Spinal cord (tissue), 10 donors: Measurements from ENCODE around the gene COLGALT1. TPM values are rescaled to one million over a fixed set of nuclear protein-coding genes. Genes with fewer than 3 reads are reported as not detected.

Source experiments
- DNase-seq, 6 donors: peaks; one replicate each; pipeline versions ENCODE4 v3.0.0 to v3.0.0-alpha.2; 2013 to 2015; ENCODE audit warnings: low spot score in 6 of 6, low read depth in 4 of 6
- H3K27ac ChIP-seq: one replicate; pipeline ENCODE4 v1.5.1; 2013; ENCODE audit warnings: low read depth, low read length, control low read depth
- H3K27me3 ChIP-seq: one replicate; pipeline ENCODE4 v1.6.1; 2013; ENCODE audit warnings: low read length; ENCODE audit not compliant: control insufficient read depth, insufficient read depth
- H3K36me3 ChIP-seq: one replicate; pipeline ENCODE4 v1.6.1; 2013; ENCODE audit warnings: low read length; ENCODE audit not compliant: control insufficient read depth, insufficient read depth
- H3K4me1 ChIP-seq: one replicate; pipeline ENCODE4 v1.6.1; 2013; ENCODE audit warnings: low read length; ENCODE audit not compliant: control insufficient read depth, insufficient read depth
- H3K4me3 ChIP-seq: one replicate; pipeline ENCODE4 v1.5.1; 2013; ENCODE audit warnings: low read depth, low read length, control low read depth
- H3K9me3 ChIP-seq: one replicate; pipeline ENCODE4 v1.6.1; 2013; ENCODE audit warnings: low read length; ENCODE audit not compliant: control insufficient read depth, insufficient read depth
- WGBS: methylation state at CpG from one replicate; pipeline ENCODE4 v1.1.5; 2013; ENCODE audit warnings: missing lambda C conversion rate; ENCODE audit not compliant: insufficient coverage; 5-methylcytosine and 5-hydroxymethylcytosine counted together
- polyA plus RNA-seq, 2 donors: library from polyadenylated mRNA; unstranded; fragments of 120-200 nt; gene quantifications; one replicate each; pipeline ENCODE4 v1.2.1, GENCODE V29; 2013; ENCODE audit not compliant: insufficient read length in 2 of 2
- total RNA-seq, 2 donors: library from RNA; depleted of rRNA in 1 of 2; stranded (reverse); fragments of 120-200 nt in 1 of 2; fragments of >200 nt in 1 of 2; gene quantifications; one replicate each; pipeline versions ENCODE4 v1.2.3 to v1.2.4, GENCODE V29; 2013 to 2014
- donor health status: healthy.

Gene COLGALT1
- total and polyA plus RNA-seq, 4 donors, result 24.3 to 64.5 (median 39.8) TPM

DNA sequence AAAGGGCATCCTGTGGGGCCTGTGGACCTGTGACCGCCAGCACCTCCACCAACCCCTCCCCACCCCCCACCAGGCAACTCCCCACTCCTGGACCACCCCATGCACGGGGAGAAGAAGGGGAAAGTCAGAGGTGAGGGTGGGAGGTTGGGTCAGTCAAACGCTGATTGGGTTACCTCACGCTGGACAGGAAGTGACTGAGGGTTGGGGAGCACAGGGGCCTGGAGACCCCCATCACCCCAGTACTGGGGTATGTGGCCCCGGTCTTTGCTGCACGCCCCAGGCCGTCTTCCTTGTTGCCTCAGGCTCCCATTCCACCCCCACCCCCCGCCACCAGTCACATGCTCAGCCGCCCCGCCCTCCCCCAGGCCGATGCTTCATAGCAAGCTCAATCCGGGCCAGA is 59.0 kb downstream of the COLGALT1 start:
- no peak for DNase-seq
- WGBS, result 83% methylated on average over 3 of the region's 12 CpGs
- Histone ChIP-seq H3K9me3 (no peaks in the 10 kb centered on the region), H3K36me3 (peaks cover 52% of the 10 kb centered on the region), H3K4me1 (no peaks in the 10 kb centered on the region), H3K27ac (no peak overlapping the region), H3K4me3 (no peak overlapping the region), H3K27me3 (no peaks in the 10 kb centered on the region)

DNA sequence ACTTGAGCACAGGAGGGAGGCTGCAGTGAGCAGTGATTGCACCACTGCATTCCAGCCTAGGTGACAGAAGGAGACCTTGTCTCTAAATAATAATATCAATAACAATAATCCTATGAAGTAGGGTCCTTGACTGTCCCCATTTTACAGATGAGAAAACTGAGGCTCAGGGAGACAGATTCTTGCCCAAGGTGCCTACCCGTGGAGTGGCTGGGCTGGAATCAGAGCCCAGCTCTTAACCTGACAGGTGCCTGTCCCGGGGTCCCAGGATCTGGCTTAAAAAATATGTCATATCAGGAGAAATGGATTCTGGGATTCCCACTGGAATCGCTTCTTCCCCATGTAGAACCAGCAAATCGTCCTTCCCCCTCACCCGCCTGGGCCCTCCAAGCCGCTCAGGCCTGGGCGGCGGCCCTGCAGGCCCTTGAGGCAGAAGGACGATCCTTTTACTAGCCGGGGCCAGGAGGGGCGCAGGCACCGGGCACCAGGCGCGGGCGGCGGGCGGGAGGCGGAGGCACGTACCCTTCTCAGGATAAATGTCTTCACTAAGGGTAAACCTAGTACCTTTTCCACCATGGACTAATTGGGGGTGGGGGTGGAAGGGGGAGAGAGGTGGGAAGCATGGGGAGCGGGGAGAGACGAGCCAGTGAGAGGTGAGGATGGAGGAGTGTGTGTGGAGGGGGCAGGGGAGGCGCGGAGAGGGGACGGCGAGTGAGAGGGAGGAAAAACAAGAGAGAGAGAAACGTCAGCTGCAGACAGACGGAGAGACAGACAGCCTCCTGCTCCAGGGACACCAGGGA is 60.6 kb downstream of the COLGALT1 start:
- Histone ChIP-seq H3K4me1 (no peaks in the 10 kb centered on the region), H3K36me3 (peaks cover 50% of the 10 kb centered on the region), H3K27ac (no peak overlapping the region), H3K4me3 (peak overlapping the region; percentile 2), H3K27me3 (no peaks in the 10 kb centered on the region), H3K9me3 (no peaks in the 10 kb centered on the region)
- no peak for DNase-seq
- 34% methylated on average over 23 of the region's 27 CpGs for WGBS

DNA sequence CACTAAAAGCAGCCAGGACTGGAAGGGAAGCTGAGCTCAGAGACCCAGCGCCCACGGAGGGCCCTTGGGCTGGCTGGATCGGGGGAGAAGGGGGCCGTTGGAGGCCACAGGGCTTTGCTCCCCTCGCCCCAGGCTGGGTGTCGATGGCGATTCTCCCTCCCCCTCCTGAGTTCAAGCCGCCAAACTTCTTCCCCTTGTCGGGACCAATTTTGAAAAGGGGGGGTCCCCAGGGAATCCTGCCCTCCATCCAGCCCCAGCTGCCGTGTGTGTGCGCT is 61.2 kb downstream of the COLGALT1 start:
- Histone ChIP-seq H3K4me1 (no peaks in the 10 kb centered on the region), H3K9me3 (peaks cover under 1% of the 10 kb centered on the region), H3K27me3 (no peaks in the 10 kb centered on the region), H3K4me3 (peak overlapping the region; percentile 2), H3K27ac (no peak overlapping the region), H3K36me3 (peaks cover 53% of the 10 kb centered on the region)
- 50% methylated on average over 2 of the region's 11 CpGs for WGBS
- DNase-seq, result no peak

- Histone ChIP-seq H3K36me3 (peaks cover 56% of the 10 kb centered on the region), H3K27me3 (no peaks in the 10 kb centered on the region), H3K4me1 (no peaks in the 10 kb centered on the region), H3K27ac (no peak overlapping the region), H3K9me3 (peaks cover 5% of the 10 kb centered on the region), H3K4me3 (no peak overlapping the region)
- WGBS, result 72% methylated on average over 27 of the region's 28 CpGs
- no peak for DNase-seq
Observed at GRCh38 chr19:17616961-17617806, 61.7 kb downstream of the COLGALT1 start.

GRCh38 chr19:17617807-17618192 is 62.4 kb downstream of the COLGALT1 start:
- WGBS, result 87% methylated on average over 4 of the region's 7 CpGs

GRCh38 chr19:17618281-17618903 is 62.9 kb downstream of the COLGALT1 start:
- H3K9me3 ChIP-seq, result peaks cover 7% of the 10 kb centered on the region
- 100% methylated on average over 2 of the region's 7 CpGs for WGBS
- no peaks in the 10 kb centered on the region for H3K27me3 ChIP-seq
- no peak for DNase-seq
- no peaks in the 10 kb centered on the region for H3K4me1 ChIP-seq
- H3K27ac ChIP-seq, result no peak overlapping the region
- no peak overlapping the region for H3K4me3 ChIP-seq
- peaks cover 66% of the 10 kb centered on the region for H3K36me3 ChIP-seq

More at GRCh38 chr19:17617807-17618192, 62.4 kb downstream of the COLGALT1 start:
- H3K9me3 ChIP-seq, result peaks cover 7% of the 10 kb centered on the region
- H3K36me3 ChIP-seq, result peaks cover 62% of the 10 kb centered on the region
- no peaks in the 10 kb centered on the region for H3K4me1 ChIP-seq
- no peak overlapping the region for H3K4me3 ChIP-seq
- DNase-seq, result no peak
- H3K27me3 ChIP-seq, result no peaks in the 10 kb centered on the region
- no peak overlapping the region for H3K27ac ChIP-seq

GRCh38 chr19:17618936-17619335 is 63.5 kb downstream of the COLGALT1 start:
- peaks cover 71% of the 10 kb centered on the region for H3K36me3 ChIP-seq
- H3K4me3 ChIP-seq, result no peak overlapping the region
- DNase-seq, result no peak
- H3K27me3 ChIP-seq, result no peaks in the 10 kb centered on the region
- no peak overlapping the region for H3K27ac ChIP-seq
- H3K9me3 ChIP-seq, result peaks cover 7% of the 10 kb centered on the region
- no CpG with 5 or more reads among the region's 2 CpGs for WGBS
- no peaks in the 10 kb centered on the region for H3K4me1 ChIP-seq

GRCh38 chr19:17620696-17621095 is 65.2 kb downstream of the COLGALT1 start:
- no peak overlapping the region for H3K27ac ChIP-seq
- H3K4me3 ChIP-seq, result no peak overlapping the region
- H3K36me3 ChIP-seq, result peaks cover 72% of the 10 kb centered on the region
- peaks cover 7% of the 10 kb centered on the region for H3K9me3 ChIP-seq
- H3K4me1 ChIP-seq, result no peaks in the 10 kb centered on the region
- no CpG with 5 or more reads among the region's 1 CpG for WGBS
- no peak for DNase-seq
- H3K27me3 ChIP-seq, result no peaks in the 10 kb centered on the region

GRCh38 chr19:17623224-17623935 is 67.9 kb downstream of the COLGALT1 start:
- H3K9me3 ChIP-seq, result peaks cover 7% of the 10 kb centered on the region
- no peaks in the 10 kb centered on the region for H3K4me1 ChIP-seq
- 91% methylated on average over 10 of the region's 31 CpGs for WGBS
- no peak overlapping the region for H3K27ac ChIP-seq
- no peaks in the 10 kb centered on the region for H3K27me3 ChIP-seq
- H3K36me3 ChIP-seq, result peaks cover 68% of the 10 kb centered on the region
- no peak for DNase-seq
- H3K4me3 ChIP-seq, result no peak overlapping the region
